NCI-H526 treated with DMSO at 0.1 percent for 48 hours (cell line): Measurements from ENCODE around the gene NGDN.

Source experiments
- DNase-seq: peaks from one replicate; lab custom pipeline; 2025; lab: John Stamatoyannopoulos, UW

Gene NGDN

GRCh38 chr14:23521785-23522640, 52.5 kb downstream of the NGDN start:
- DNase-seq: no peak

GRCh38 chr14:23522643-23523198, 53.2 kb downstream of the NGDN start:
- no peak for DNase-seq

GRCh38 chr14:23523229-23524016, 53.9 kb downstream of the NGDN start:
- no peak for DNase-seq

GRCh38 chr14:23524954-23525353, 55.5 kb downstream of the NGDN start:
- DNase-seq: no peak

- DNase-seq: no peak
These were observed 56.1 kb downstream of the NGDN start for GRCh38 chr14:23525611-23526010.
